ENCODE results near the gene CYP3A7.

- no peak for TF ChIP-seq TAF1 (IDR thresholded peaks at IDR 0.05; ENCODE audit: borderline replicate concordance, low read depth, low read length)
- no peak for TF ChIP-seq POLR2AphosphoS5 (IDR thresholded peaks at IDR 0.05; ENCODE audit: low read depth, low read length)
These were observed 2.0 kb downstream of the CYP3A7 start for GRCh38 chr7:99733003-99733402.

Data from SK-N-SH (cell line).